Keratinocyte (primary cell): Measurements from ENCODE around the gene PUS1.

Source experiments
- CTCF ChIP-seq, 3 experiments: IDR thresholded peaks in 1 of 3; conservative IDR thresholded peaks in 1 of 3; optimal IDR thresholded peaks in 1 of 3; 2 replicates in 2 of 3; 3 replicates in 1 of 3; pipeline versions ENCODE3 to v1.5.1; 2011; ENCODE audit warnings: low read length in 3 of 3, mild to moderate bottlenecking in 3 of 3, moderate library complexity in 2 of 3, control low read depth in 1 of 3, inconsistent platforms in 1 of 3; ENCODE audit not compliant: insufficient read depth in 2 of 3; ENCODE audit errors: extremely low read depth in 1 of 3
- EZH2 ChIP-seq: IDR thresholded peaks from one replicate; pipeline ENCODE4 v1.6.1; 2012; ENCODE audit warnings: inconsistent platforms, mild to moderate bottlenecking, low read length, moderate library complexity

GRCh38 chr12:131971226-131971625, 42.1 kb downstream of the PUS1 start:
- TF ChIP-seq CTCF (optimal IDR thresholded peaks at IDR 0.05 in 1 of 3, IDR thresholded peaks at IDR 0.05 in 1 of 3, conservative IDR thresholded peaks at IDR 0.05 in 1 of 3; ENCODE audit: extremely low read depth in 1 of 3, insufficient read depth in 2 of 3, low read length in 3 of 3), result no peak
- no peak for TF ChIP-seq EZH2
